HepG2 (cell line): ENCODE data around the gene RHOC. TPM values are rescaled to one million over a fixed set of nuclear protein-coding genes. Genes with fewer than 3 reads are reported as not detected.

ENCODE experiments used
- FOXC1 ChIP-seq: sonication (generic); formaldehyde crosslinking; IDR thresholded peaks from 2 replicates; pipeline ENCODE4 v1.8.0; 2022; ENCODE audit warnings: mild to moderate bottlenecking, missing genetic modification reagents, borderline replicate concordance
- LCORL ChIP-seq, 2 experiments: fragments of 450-650 bp in 1 of 2; sonication (generic) in 1 of 2; formaldehyde crosslinking in 1 of 2; IDR thresholded peaks; 2 replicates each; pipeline versions ENCODE4 v1.5.0 to v1.6.1; 2017 to 2020; ENCODE audit warnings: antibody characterized with exemption in 1 of 2, missing genetic modification reagents in 1 of 2
- PAXIP1 ChIP-seq: sonication (generic); formaldehyde crosslinking; conservative IDR thresholded peaks from 2 replicates; pipeline ENCODE4 v1.4.0; 2020; ENCODE audit warnings: mild to moderate bottlenecking, missing genetic modification reagents, moderate library complexity
- REL ChIP-seq: sonication (generic); formaldehyde crosslinking; conservative IDR thresholded peaks from 2 replicates; pipeline ENCODE4 v1.8.0; 2022; ENCODE audit warnings: mild to moderate bottlenecking, missing genetic modification reagents, moderate library complexity
- SMAD1 ChIP-seq: sonication (generic); formaldehyde crosslinking; IDR thresholded peaks from 2 replicates; pipeline ENCODE4 v1.4.0; 2020; ENCODE audit warnings: missing genetic modification reagents, low read depth, mild to moderate bottlenecking, borderline replicate concordance
- TARDBP ChIP-seq: sonication (generic); formaldehyde crosslinking; IDR thresholded peaks from 2 replicates; pipeline ENCODE4 v1.8.0; 2022; ENCODE audit warnings: mild to moderate bottlenecking, missing genetic modification reagents
- ZKSCAN8 ChIP-seq: IDR thresholded peaks from 2 replicates; pipeline ENCODE4 v1.6.1; 2016; ENCODE audit warnings: borderline replicate concordance, missing genetic modification reagents, missing compliant biosample characterization
- ZNF274 ChIP-seq: sonication (generic); formaldehyde crosslinking; IDR thresholded peaks from 2 replicates; pipeline ENCODE4 v1.5.1; 2020; ENCODE audit warnings: mild to moderate bottlenecking, missing genetic modification reagents
- ZNF770 ChIP-seq: sonication (generic); formaldehyde crosslinking; IDR thresholded peaks from 2 replicates; pipeline ENCODE4 v1.5.0; 2020; ENCODE audit warnings: mild to moderate bottlenecking, missing genetic modification reagents
- polyA plus RNA-seq, 8 experiments: library from polyadenylated mRNA; depleted of rRNA in 3 of 8; stranded (reverse) in 7 of 8; unstranded in 1 of 8; fragments of >200 nt; fragmentation: Illumina TruSeq in 4 of 8; extraction: Trizol in 4 of 8; gene quantifications; 2 replicates each; pipeline versions ENCODE4 v1.2.1 to v1.2.3, GENCODE V29; 2011 to 2016; ENCODE audit warnings: low read depth in 4 of 8, missing spikeins in 1 of 8, mixed read lengths in 1 of 8; ENCODE audit not compliant: insufficient read depth in 1 of 8
- total RNA-seq, 5 experiments: library from RNA; depleted of rRNA; stranded (reverse); fragments of >200 nt; fragmentation: Illumina TruSeq; extraction: Trizol; gene quantifications; 2 replicates each; pipeline ENCODE4 v1.2.3, GENCODE V29; 2016; ENCODE audit warnings: low read depth in 1 of 5
- TF ChIP-seq, protein P1 (sequence below): sonication (generic); formaldehyde crosslinking; IDR thresholded peaks from 2 replicates; pipeline ENCODE4 v1.8.0; 2023; ENCODE audit warnings: mild to moderate bottlenecking, missing genetic modification reagents
- TF ChIP-seq, protein P2 (sequence below): sonication (generic); formaldehyde crosslinking; IDR thresholded peaks from 2 replicates; pipeline ENCODE4 v1.9.0; 2022; ENCODE audit warnings: low read depth, missing genetic modification reagents

The RHOC gene
- total and polyA plus RNA-seq, 2 of the 13 experiments (the other 11 are each of a cell fraction or from before 2014, with no cell fraction given): 64.3 to 182 TPM

GRCh38 chr1:112700290-112701226 is 6.4 kb downstream of the RHOC start (continued):
- no peak for TF ChIP-seq ZNF770 (CRISPR knock-in tag)
- TF ChIP-seq PAXIP1: peak; percentile 73
- TF ChIP-seq, protein P1, sequence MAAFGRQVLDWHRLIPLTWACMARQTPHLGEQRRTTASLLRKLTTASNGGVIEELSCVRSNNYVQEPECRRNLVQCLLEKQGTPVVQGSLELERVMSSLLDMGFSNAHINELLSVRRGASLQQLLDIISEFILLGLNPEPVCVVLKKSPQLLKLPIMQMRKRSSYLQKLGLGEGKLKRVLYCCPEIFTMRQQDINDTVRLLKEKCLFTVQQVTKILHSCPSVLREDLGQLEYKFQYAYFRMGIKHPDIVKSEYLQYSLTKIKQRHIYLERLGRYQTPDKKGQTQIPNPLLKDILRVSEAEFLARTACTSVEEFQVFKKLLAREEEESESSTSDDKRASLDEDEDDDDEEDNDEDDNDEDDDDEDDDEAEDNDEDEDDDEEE: no peak
- TF ChIP-seq, protein P2, sequence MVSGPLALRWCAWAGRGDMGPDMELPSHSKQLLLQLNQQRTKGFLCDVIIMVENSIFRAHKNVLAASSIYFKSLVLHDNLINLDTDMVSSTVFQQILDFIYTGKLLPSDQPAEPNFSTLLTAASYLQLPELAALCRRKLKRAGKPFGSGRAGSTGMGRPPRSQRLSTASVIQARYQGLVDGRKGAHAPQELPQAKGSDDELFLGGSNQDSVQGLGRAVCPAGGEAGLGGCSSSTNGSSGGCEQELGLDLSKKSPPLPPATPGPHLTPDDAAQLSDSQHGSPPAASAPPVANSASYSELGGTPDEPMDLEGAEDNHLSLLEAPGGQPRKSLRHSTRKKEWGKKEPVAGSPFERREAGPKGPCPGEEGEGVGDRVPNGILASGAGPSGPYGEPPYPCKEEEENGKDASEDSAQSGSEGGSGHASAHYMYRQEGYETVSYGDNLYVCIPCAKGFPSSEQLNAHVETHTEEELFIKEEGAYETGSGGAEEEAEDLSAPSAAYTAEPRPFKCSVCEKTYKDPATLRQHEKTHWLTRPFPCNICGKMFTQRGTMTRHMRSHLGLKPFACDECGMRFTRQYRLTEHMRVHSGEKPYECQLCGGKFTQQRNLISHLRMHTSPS: no peak
- no peak for TF ChIP-seq SMAD1 (CRISPR knock-in tag)
- TF ChIP-seq ZKSCAN8 (CRISPR knock-in tag): no peak
- peak; percentile 73; the same call in 1 of the 2 replicates for TF ChIP-seq FOXC1 (CRISPR knock-in tag)
- no peak for TF ChIP-seq REL (CRISPR knock-in tag)
- peak; percentile 67; the same call in 1 of the 2 replicates for TF ChIP-seq LCORL (IDR thresholded peaks at IDR 0.05)
- TF ChIP-seq LCORL (CRISPR knock-in tag; IDR thresholded peaks at IDR 0.05): peak; percentile 74
- TF ChIP-seq ZNF274 (CRISPR knock-in tag): 0 out of 2 replicates have a peak, but pooled peaks have one; percentile 19
- peak; percentile 49; the same call in 1 of the 2 replicates for TF ChIP-seq TARDBP
